CD14-positive monocyte (primary cell): ENCODE measurements around the gene KIRREL3. TPM values are rescaled to one million over a fixed set of nuclear protein-coding genes. Genes with fewer than 3 reads are reported as not detected.

Experiments used
- polyA plus RNA-seq, 3 donors: library from polyadenylated mRNA; depleted of rRNA in 1 of 3; unstranded in 2 of 3; stranded (reverse) in 1 of 3; fragments of 300-500 nt in 2 of 3; fragments of >200 nt in 1 of 3; fragmentation: Illumina TruSeq in 2 of 3; gene quantifications; 1 replicate in 2 of 3; 2 replicates in 1 of 3; pipeline ENCODE4 v1.2.3, GENCODE V29; 2012 to 2021
- small RNA-seq: library from RNA; depleted of rRNA; stranded (forward); fragments of <200 nt; gene quantifications from one replicate; pipeline ENCODE3, GENCODE V24; 2012; ENCODE audit warnings: low read depth; ENCODE audit not compliant: insufficient read length

Gene KIRREL3
- polyA plus RNA-seq, 3 donors, result not detected

Small RNAs within 50 kb of the gene (small RNA-seq; reads per million reads assigned to genes)
- gene AP001318.3, result not detected
- gene MIR3167, result not detected
